Activated CD8-positive, alpha-beta memory T cell treated with anti-CD3 and anti-CD28 coated beads, Interleukin-2, amount 50 U/mL, for 4 hours (primary cell): ENCODE measurements around the gene WDR62.

ENCODE experiments used
- DNase-seq: peaks from one replicate; pipeline ENCODE4 v3.0.0-alpha.2; 2020

WDR62 gene

DNA sequence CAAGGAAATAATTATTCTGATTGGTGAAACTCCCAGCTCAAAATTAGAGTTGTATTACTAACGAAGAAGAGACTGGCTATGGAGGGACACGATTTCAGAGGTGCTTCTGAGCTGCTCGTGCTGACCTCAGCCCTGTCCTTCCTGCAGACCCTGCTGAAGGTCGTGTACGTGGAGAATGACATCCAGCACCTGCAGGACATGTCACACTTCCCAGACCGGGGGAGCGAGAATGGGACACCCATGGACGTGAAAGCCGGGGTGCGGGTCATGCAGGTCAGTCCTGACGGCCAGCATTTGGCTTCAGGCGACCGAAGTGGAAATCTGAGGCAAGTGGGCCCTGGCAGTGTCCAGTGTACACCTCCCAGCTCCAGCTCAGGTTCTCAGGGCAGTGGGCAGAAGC, 28.2 kb downstream of the WDR62 start:
- no peak for DNase-seq

- no peak for DNase-seq
Observed at GRCh38 chr19:36084231-36085009, 29.7 kb downstream of the WDR62 start.

GRCh38 chr19:36086326-36086725, 31.6 kb downstream of the WDR62 start:
- DNase-seq = no peak

DNA sequence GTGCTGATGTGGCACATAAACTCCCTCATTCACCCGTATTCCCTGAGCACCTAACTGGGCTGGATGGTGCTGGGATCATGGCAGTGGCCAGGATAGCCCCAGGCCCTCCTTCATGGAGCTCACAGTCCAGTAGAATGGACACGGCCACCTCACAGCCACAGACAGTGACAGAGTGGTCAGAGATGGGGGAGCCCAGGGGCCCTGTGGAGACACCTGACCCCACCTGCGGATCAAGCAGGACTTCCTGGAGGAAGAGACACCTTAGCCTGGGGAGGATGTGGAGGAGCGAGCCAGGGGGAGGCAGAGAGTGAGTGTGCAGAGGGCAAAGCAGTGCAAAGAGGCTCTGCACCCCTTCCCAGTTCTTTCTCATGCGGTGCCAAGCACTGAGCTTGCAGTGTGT, 35.1 kb downstream of the WDR62 start:
- no peak for DNase-seq

- no peak for DNase-seq
Observed at GRCh38 chr19:36090910-36091695, 36.4 kb downstream of the WDR62 start.

- DNase-seq = no peak
Observed at GRCh38 chr19:36092566-36092965, 37.9 kb downstream of the WDR62 start.

GRCh38 chr19:36093146-36093662, 38.5 kb downstream of the WDR62 start:
- no peak for DNase-seq

DNA sequence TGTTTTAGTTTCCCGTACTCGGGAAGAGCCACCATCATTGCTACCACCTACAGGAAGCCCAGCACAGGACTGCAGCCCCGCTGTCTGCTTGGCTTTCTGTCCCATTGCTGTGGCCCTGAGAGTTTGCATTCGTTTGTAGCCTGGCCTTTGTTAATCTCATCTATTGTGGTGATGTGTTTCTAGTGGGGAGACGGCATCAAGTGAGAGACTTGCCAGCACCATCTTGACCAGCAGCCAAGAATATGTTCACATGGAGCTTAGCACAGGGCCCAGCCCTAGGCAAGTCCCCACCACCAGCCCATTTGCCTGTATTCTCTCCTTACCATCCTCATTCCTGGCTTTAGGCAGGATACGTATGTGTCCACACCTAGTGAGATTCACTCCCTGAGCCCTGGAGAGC, 39.0 kb downstream of the WDR62 start:
- DNase-seq = no peak

DNA sequence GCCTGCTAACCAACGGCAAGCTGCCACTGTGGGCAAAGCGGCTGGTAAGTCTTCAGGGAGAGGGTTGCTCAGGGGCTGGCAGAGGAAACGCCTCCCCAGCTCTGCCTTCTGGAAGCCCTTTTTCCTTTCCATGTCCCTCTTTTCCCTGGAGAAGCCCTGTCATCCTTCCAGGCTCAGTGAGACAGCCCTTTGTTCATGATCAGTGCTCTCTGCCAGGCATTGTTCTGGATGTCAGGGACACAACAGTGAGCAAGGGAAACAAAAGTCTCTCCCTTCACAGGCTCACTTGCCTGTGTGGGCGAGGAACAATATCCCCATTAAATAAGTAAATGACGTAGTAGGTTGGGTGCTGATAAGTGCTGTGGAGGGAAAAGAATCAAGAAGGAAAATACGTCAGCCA, 42.3 kb downstream of the WDR62 start:
- DNase-seq = no peak

DNA sequence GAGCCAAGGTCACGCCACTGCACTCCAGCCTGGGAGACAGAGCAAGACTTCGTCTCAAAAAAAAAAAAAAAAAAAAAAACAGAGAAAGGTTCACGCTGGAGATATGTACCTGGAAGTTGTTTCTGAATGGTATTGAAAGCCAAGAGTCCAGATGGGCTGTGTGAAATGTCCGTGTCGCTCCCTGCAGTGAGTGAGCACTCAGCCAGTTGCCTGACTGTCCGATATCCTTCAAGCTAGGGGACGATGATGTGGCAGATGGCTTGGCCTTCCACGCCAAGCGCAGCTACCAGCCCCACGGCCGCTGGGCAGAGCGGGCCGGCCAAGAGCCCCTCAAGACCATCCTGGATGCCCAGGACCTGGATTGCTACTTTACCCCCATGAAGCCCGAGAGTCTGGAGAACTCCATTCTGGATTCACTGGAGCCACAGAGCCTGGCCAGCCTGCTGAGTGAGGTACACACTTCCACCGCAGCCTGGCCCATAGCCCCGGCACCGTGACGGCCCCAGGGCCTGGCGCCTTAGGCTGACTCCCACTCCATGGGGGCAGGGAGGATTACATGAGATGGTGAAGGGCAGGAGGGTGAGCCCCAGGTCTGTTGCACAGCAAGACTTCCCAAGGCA, 44.6 kb downstream of the WDR62 start:
- no peak for DNase-seq

GRCh38 chr19:36100476-36100875, 45.8 kb downstream of the WDR62 start:
- DNase-seq = no peak

DNA sequence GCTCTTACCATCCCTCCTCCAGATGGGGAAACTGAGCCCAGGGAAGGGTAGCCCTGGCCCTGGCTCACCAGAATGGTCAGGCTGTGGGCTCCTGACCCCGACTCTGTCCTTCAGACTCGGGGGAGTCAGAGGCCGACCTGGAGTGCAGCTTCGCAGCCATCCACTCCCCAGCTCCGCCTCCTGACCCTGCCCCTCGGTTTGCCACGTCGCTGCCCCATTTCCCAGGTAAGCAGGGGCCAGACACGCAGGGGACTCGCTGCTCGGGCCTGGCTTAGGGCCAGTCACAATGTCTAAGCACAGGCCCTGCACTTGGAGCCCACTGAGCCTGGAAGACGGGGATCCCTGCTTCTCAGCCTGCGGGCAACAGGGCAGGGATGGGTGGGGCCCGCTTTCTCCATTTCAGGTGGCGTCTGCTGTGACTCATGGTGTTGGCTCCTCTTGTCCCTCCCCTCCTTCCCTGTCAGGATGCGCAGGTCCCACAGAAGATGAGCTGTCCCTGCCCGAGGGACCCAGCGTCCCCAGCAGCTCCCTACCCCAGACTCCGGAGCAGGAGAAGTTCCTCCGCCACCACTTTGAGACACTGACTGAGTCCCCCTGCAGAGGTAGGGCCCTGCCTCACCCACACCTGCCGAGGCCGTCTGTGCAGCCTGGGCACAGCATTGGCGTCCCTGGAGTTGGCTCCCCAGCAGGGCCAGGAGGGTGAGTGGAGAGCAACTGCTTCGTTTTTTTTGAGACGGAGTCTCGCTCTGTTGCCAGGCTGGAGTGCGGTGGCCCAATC, 47.0 kb downstream of the WDR62 start:
- no peak for DNase-seq

- DNase-seq = no peak
Observed at GRCh38 chr19:36103040-36103626, 48.4 kb downstream of the WDR62 start.

DNA sequence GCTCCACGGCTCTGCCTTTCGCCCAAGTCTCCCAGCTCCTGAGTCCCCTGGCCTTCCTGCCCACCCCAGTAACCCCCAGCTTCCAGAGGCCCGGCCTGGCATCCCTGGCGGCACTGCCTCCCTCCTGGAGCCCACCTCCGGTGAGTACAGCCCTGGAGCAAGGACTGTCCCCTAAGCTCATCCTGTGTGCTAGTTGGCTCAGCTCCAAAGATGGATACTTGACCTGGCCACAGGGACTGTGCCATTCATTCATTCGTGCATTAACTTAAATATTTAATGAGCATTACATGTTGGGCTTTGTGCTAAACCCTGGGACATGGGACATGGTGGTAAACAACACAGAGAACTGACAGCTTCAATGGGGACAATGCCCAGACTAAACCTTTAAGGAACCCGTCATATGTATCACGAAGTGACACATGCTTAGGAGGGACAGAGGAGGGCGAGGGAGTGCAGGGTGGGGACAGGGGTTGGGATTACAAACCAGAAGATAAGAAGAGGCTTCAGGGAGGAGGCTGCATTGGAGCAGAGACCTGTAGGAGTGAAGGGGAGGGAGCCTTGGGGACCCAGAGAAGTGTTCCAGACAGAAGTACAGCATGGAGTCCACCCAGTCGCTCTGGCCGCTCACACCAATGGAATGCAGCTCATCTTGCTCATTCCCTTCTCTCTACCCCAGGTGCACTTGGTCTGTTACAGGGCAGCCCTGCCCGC, 49.3 kb downstream of the WDR62 start:
- no peak for DNase-seq

- no peak for DNase-seq
Observed at GRCh38 chr19:36106441-36106840, 51.7 kb downstream of the WDR62 start.

DNA sequence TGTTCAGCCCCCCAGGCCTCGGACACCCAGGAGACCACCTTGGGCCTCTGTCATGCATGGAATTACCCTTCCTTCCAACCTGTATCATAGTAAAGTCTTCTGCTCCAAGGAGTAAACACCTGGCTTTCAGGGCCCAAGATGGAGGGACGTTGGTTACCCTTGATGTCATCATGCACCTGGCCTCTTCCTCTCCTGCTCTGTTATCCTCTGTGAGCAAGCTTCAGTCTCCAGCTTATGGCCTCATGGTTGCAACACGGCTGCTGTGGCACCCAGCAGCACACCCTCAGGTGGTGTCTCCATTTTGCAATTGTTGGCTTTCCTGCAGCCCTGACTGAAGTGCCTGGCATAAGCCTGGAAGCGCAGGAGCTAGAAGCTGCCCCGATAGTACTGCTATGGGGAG, 52.3 kb downstream of the WDR62 start:
- no peak for DNase-seq

DNA sequence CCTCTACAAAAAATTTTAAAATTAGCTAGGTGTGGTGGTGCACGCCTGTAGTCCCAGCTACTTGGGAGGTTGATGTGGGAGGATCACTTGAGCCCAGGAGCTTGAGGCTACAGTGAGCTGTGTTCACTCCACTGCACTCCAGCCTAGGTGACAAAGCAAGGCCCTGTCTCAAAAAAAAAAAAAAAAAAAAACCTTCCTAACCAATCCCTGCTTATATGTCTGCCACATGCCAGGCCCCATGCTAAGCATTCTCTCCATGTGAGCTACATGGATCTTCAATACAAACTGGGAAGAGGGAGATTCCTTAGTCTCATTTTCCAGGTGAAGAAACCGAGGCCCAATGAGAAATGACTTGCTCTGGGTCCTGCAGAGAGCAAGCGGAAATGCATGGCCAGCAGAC, 54.0 kb downstream of the WDR62 start:
- DNase-seq = no peak

GRCh38 chr19:36110487-36111199, 55.9 kb downstream of the WDR62 start, which contains the start of gene OVOL3:
TSS of gene OVOL3 (plus strand) at chr19:36111143. CDS start at chr19:36111203, 60 bp downstream.
- DNase-seq = no peak

DNA sequence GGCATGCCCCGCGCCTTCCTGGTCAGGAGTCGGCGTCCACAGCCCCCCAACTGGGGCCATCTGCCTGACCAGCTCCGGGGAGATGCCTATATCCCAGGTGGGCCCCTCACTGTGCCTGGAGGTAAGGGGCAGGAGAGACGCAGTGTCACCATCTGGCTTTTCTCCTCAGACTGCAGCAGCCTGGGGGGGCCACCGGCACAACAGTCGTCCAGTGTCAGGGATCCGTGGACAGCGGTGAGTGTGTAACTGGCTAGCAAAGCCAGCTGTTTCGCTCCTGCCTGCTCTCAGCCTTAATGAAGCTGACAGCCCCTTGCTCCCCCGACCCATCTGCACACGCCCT, 56.5 kb downstream of the WDR62 start:
- DNase-seq = no peak

GRCh38 chr19:36112678-36113077, 58.0 kb downstream of the WDR62 start:
- no peak for DNase-seq

- DNase-seq = no peak
Observed at GRCh38 chr19:36113425-36113824, 58.7 kb downstream of the WDR62 start.
